GM21737 (cell line): ENCODE results near the gene PLB1.
A peak's percentile ranks its signal among the peaks of the same experiment; 100 is the strongest.
"Not testable (repeated sequence)": the region's sequence is repeated elsewhere in the genome, so short reads cannot be mapped to it uniquely, and the experiment has no call there.

Experiments used
- ATAC-seq: cut with Tn5 transposase; IDR thresholded peaks from one replicate; pipeline ENCODE4 v1.9.1; 2021; ENCODE audit warnings: mild to moderate bottlenecking, moderate library complexity; ENCODE audit not compliant: unreplicated experiment

The PLB1 gene

GRCh38 chr2:28663359-28663758 is 167.5 kb downstream of the PLB1 start:
- ATAC-seq = no peak

GRCh38 chr2:28664120-28664842 is 168.4 kb downstream of the PLB1 start:
- no peak for ATAC-seq

GRCh38 chr2:28665041-28665704 is 169.3 kb downstream of the PLB1 start:
- ATAC-seq = no peak

GRCh38 chr2:28665811-28666377 is 170.0 kb downstream of the PLB1 start:
- ATAC-seq = not testable (repeated sequence)

GRCh38 chr2:28666496-28667184 is 170.8 kb downstream of the PLB1 start:
- ATAC-seq = no peak

GRCh38 chr2:28667261-28667660 is 171.4 kb downstream of the PLB1 start:
- ATAC-seq = no peak

- no peak for ATAC-seq
Observed at GRCh38 chr2:28668106-28668814, 172.4 kb downstream of the PLB1 start.

- no peak for ATAC-seq
Observed at GRCh38 chr2:28668880-28669279, 173.0 kb downstream of the PLB1 start.

- ATAC-seq = no peak
Observed at GRCh38 chr2:28670856-28671255, 175.0 kb downstream of the PLB1 start.

GRCh38 chr2:28673338-28673737 is 177.5 kb downstream of the PLB1 start:
- no peak for ATAC-seq

- ATAC-seq = no peak
Observed at GRCh38 chr2:28674062-28674712, 178.3 kb downstream of the PLB1 start.

GRCh38 chr2:28674713-28675068 is 178.8 kb downstream of the PLB1 start:
- ATAC-seq = no peak

GRCh38 chr2:28676152-28676835 is 180.4 kb downstream of the PLB1 start:
- no peak for ATAC-seq

- no peak for ATAC-seq
Observed at GRCh38 chr2:28678175-28678855, 182.5 kb downstream of the PLB1 start.

GRCh38 chr2:28678944-28679343 is 183.1 kb downstream of the PLB1 start:
- ATAC-seq = no peak

- no peak for ATAC-seq
Observed at GRCh38 chr2:28680657-28681056, 184.8 kb downstream of the PLB1 start.

GRCh38 chr2:28681158-28681571 is 185.3 kb downstream of the PLB1 start:
- peak; percentile 90 for ATAC-seq

GRCh38 chr2:28681606-28682005 is 185.7 kb downstream of the PLB1 start:
- no peak for ATAC-seq

GRCh38 chr2:28683100-28683706 is 187.3 kb downstream of the PLB1 start:
- no peak for ATAC-seq
